K562 (cell line): Measurements from ENCODE around the gene DBNDD2. TPM values are rescaled to one million over a fixed set of nuclear protein-coding genes. Genes with fewer than 3 reads are reported as not detected.

ENCODE experiments used
- ATAC-seq: fragments of 200-7000 bp; cut with Tn5 transposase; 3 replicates; pipeline ENCODE4 v1.9.1; 2020; ENCODE audit warnings: moderate library complexity
- BruUV-seq: library from RNA; stranded (reverse); fragments of 400-500 nt; replicated peaks from 2 replicates; lab custom pipeline; 2021; lab: Mats Ljungman, UMichigan
- CTCF ChIA-PET: fragments of 300-600 bp; formaldehyde crosslinking; extraction: SDS; loops from one replicate; lab custom pipeline; 2021; ENCODE audit warnings: low intra/inter-chr PET ratio; lab: Yijun Ruan, JAX
- POLR2A ChIA-PET: fragments of 300-600, 350-650 bp; sonication (Branson Sonifier 250); formaldehyde crosslinking; extraction: SDS; loops from one replicate; lab custom pipeline; 2021; ENCODE audit warnings: antibody characterized with exemption, inconsistent platforms; lab: Yijun Ruan, JAX
- DNase-seq, 4 experiments: peaks; one replicate each; pipeline versions ENCODE4 v3.0.0 to v3.0.0-alpha.2; 2011 to 2018; ENCODE audit warnings: low spot score in 3 of 4, mixed read lengths in 3 of 4; ENCODE audit errors: extremely low read depth in 1 of 4
- FAIRE-seq: peaks from 2 replicates; lab custom pipeline; 2011; peaks lifted over from hg19 to GRCh38; lab: Jason Lieb, UNC
- H2AFZ ChIP-seq: 2 replicates; pipeline ENCODE4 v1.6.0; 2011; ENCODE audit warnings: low read depth, low read length, control low read depth, inconsistent platforms
- H3K27ac ChIP-seq: fragments of 200-600 bp; 3 replicates; pipeline ENCODE4 v1.8.0; 2011; ENCODE audit warnings: low read depth, mild to moderate bottlenecking, control low read depth, inconsistent platforms, low read length, moderate library complexity, mixed read lengths; ENCODE audit errors: extremely low read depth
- H3K27me3 ChIP-seq, 2 experiments: fragments of 300-600 bp in 1 of 2; 2 replicates in 1 of 2; 3 replicates in 1 of 2; pipeline versions ENCODE4 v1.6.0 to v1.8.0; 2011; ENCODE audit warnings: inconsistent platforms in 2 of 2, low read length in 2 of 2, mild to moderate bottlenecking in 1 of 2, mixed read lengths in 1 of 2, moderate library complexity in 1 of 2; ENCODE audit not compliant: control insufficient read depth in 2 of 2, insufficient read depth in 2 of 2
- H3K36me3 ChIP-seq: fragments of 300-600 bp; 3 replicates; pipeline ENCODE4 v1.8.0; 2011; ENCODE audit warnings: mild to moderate bottlenecking, low read length, inconsistent platforms; ENCODE audit not compliant: control insufficient read depth, insufficient read depth
- H3K4me1 ChIP-seq, 2 experiments: fragments of 200-600 bp in 1 of 2; replicated peaks in 1 of 2; 2 replicates in 1 of 2; 3 replicates in 1 of 2; pipeline versions ENCODE4 v1.5.1 to v1.8.0; 2011; ENCODE audit warnings: inconsistent platforms in 2 of 2, low read length in 2 of 2, mild to moderate bottlenecking in 1 of 2, mixed read lengths in 1 of 2, moderate library complexity in 1 of 2; ENCODE audit not compliant: control insufficient read depth in 2 of 2, insufficient read depth in 2 of 2
- H3K4me2 ChIP-seq: 2 replicates; pipeline ENCODE4 v1.6.1; 2011; ENCODE audit warnings: low read length, control low read depth, inconsistent platforms, mixed read lengths; ENCODE audit not compliant: insufficient read depth
- H3K4me3 ChIP-seq: fragments of 200-600 bp; sonication (generic), shearing (Covaris generic); 2 replicates; pipeline ENCODE4 v1.5.1; 2016; ENCODE audit warnings: control low read depth, inconsistent platforms
- H3K79me2 ChIP-seq: fragments of 200-600 bp; 3 replicates; pipeline ENCODE4 v1.8.0; 2011; ENCODE audit warnings: low read length, inconsistent platforms; ENCODE audit not compliant: control insufficient read depth, insufficient read depth
- H3K9ac ChIP-seq, 2 experiments: 2 replicates each; pipeline versions ENCODE4 v1.6.0 to v1.6.1; 2011; ENCODE audit warnings: low read depth in 2 of 2, low read length in 2 of 2, control low read depth in 1 of 2, inconsistent platforms in 1 of 2, mild to moderate bottlenecking in 1 of 2, mixed read lengths in 1 of 2; ENCODE audit not compliant: insufficient read depth in 1 of 2
- H3K9me1 ChIP-seq: one replicate; pipeline ENCODE4 v1.6.0; 2011; ENCODE audit warnings: inconsistent platforms, mild to moderate bottlenecking, low read length, moderate library complexity; ENCODE audit not compliant: control insufficient read depth, insufficient read depth
- H3K9me3 ChIP-seq: replicated peaks from 2 replicates; pipeline ENCODE4 v1.5.1; 2011; ENCODE audit warnings: low read depth, low read length, inconsistent platforms; ENCODE audit not compliant: control insufficient read depth, insufficient read depth
- H4K20me1 ChIP-seq: replicated peaks from 2 replicates; pipeline ENCODE4 v1.6.1; 2011; ENCODE audit warnings: low read length, inconsistent platforms, mixed read lengths; ENCODE audit not compliant: control insufficient read depth, insufficient read depth
- CEBPB ChIP-seq: fragments of 450-650 bp; IDR thresholded peaks from 2 replicates; pipeline ENCODE4 v1.6.1; 2016; ENCODE audit warnings: missing genetic modification characterization, missing compliant biosample characterization
- COPS2 ChIP-seq: fragments of 450-650 bp; conservative IDR thresholded peaks from 2 replicates; pipeline ENCODE4 v1.6.1; 2016; ENCODE audit warnings: mild to moderate bottlenecking, moderate library complexity
- CREBBP ChIP-seq: IDR thresholded peaks from one replicate; pipeline ENCODE4 v1.6.1; 2012; ENCODE audit warnings: low read depth, mild to moderate bottlenecking, control low read depth, inconsistent platforms, low read length
- EHMT2 ChIP-seq: fragments of 450-650 bp; IDR thresholded peaks from 2 replicates; pipeline ENCODE4 v1.6.1; 2018; ENCODE audit warnings: antibody characterized with exemption
- HDAC3 ChIP-seq: fragments of 450-650 bp; IDR thresholded peaks from 2 replicates; pipeline ENCODE4 v1.6.1; 2018; ENCODE audit warnings: borderline replicate concordance, mild to moderate bottlenecking, moderate library complexity; ENCODE audit not compliant: partially characterized antibody
- HOXB6 ChIP-seq: fragments of 250-450 bp; sonication (Bioruptor Pico); IDR thresholded peaks from 2 replicates; pipeline ENCODE4 v1.5.1; 2022; ENCODE audit warnings: mild to moderate bottlenecking, borderline replicate concordance
- MAFK ChIP-seq: IDR thresholded peaks from 2 replicates; pipeline ENCODE4 v1.6.1; 2011; ENCODE audit warnings: low read length, improper control_type of control experiment
- MTA1 ChIP-seq: fragments of 450-650 bp; IDR thresholded peaks from 2 replicates; pipeline ENCODE4 v1.6.1; 2017; ENCODE audit warnings: borderline replicate concordance
- TCF3 ChIP-seq: sonication (generic); formaldehyde crosslinking; IDR thresholded peaks from 2 replicates; pipeline ENCODE4 v1.4.0; 2020; ENCODE audit warnings: mild to moderate bottlenecking, missing genetic modification reagents
- ZNF431 ChIP-seq: sonication (generic); formaldehyde crosslinking; IDR thresholded peaks from 2 replicates; pipeline ENCODE4 v1.8.0; 2022; ENCODE audit warnings: mild to moderate bottlenecking, missing genetic modification reagents
- ZNF707 ChIP-seq: fragments of 250-450 bp; sonication (Bioruptor Pico); conservative IDR thresholded peaks from 2 replicates; pipeline ENCODE4 v1.8.0; 2022; ENCODE audit warnings: inconsistent platforms, mild to moderate bottlenecking, moderate library complexity
- WGBS: fragments of 100-300 bp; shearing (Covaris generic); methylation state at CpG from one replicate; pipeline ENCODE4 v1.1.6; 2016; ENCODE audit warnings: low coverage, mixed read lengths; ENCODE audit not compliant: insufficient coverage; ENCODE audit errors: missing lambda C conversion rate; 5-methylcytosine and 5-hydroxymethylcytosine counted together
- in situ Hi-C: fragments of 300-500 bp; cut with MboI; formaldehyde crosslinking; loops from 4 replicates; pipeline ENCODE4 v1.15.0; 2018; ENCODE audit warnings: inconsistent platforms, mixed read lengths
- intact Hi-C: fragments of 100-400 bp; cut with micrococcal nuclease; formaldehyde crosslinking; loops from 2 replicates; pipeline ENCODE4 v1.14.2; 2022
- polyA plus RNA-seq, 8 experiments: library from polyadenylated mRNA; depleted of rRNA in 4 of 8; stranded (reverse) in 5 of 8; unstranded in 3 of 8; fragments of >200 nt; fragmentation: Nextera tagmentation in 2 of 8; fragmentation: Illumina TruSeq in 1 of 8; extraction: Ambion mirVana in 2 of 8; extraction: Trizol in 1 of 8; gene quantifications; 2 replicates each; pipeline versions ENCODE4 v1.2.1 to v1.2.3, GENCODE V29; 2011 to 2014; ENCODE audit warnings: inconsistent platforms in 1 of 8, missing spikeins in 1 of 8
- total RNA-seq, 7 experiments: library from RNA; depleted of rRNA in 6 of 7; stranded (reverse); fragments of >200 nt in 6 of 7; fragmentation: Illumina TruSeq in 2 of 7; extraction: Trizol in 2 of 7; gene quantifications; 2 replicates each; pipeline versions ENCODE4 v1.2.1 to v1.2.3, GENCODE V29; 2011 to 2021; ENCODE audit warnings: low replicate concordance in 1 of 7
- TF ChIP-seq, protein P1 (sequence below), 2 experiments: fragments of 250-450 bp in 1 of 2; fragments of 450-650 bp in 1 of 2; sonication (Bioruptor Pico) in 1 of 2; IDR thresholded peaks; 2 replicates each; pipeline versions ENCODE4 v1.6.1 to v1.8.0; 2016 to 2021; ENCODE audit warnings: mild to moderate bottlenecking in 2 of 2, moderate library complexity in 2 of 2, missing compliant biosample characterization in 1 of 2, missing genetic modification characterization in 1 of 2
- TF ChIP-seq, protein P2 (sequence below), 2 experiments: fragments of 450-650 bp; conservative IDR thresholded peaks; 2 replicates each; pipeline ENCODE4 v1.6.1; 2017; ENCODE audit warnings: mild to moderate bottlenecking in 2 of 2, moderate library complexity in 2 of 2

Gene DBNDD2
- total and polyA plus RNA-seq, 9 of the 15 experiments (the other 6 are each of a cell fraction or from before 2014, with no cell fraction given), result 12.8 to 64.0 (median 35.8) TPM

DNA sequence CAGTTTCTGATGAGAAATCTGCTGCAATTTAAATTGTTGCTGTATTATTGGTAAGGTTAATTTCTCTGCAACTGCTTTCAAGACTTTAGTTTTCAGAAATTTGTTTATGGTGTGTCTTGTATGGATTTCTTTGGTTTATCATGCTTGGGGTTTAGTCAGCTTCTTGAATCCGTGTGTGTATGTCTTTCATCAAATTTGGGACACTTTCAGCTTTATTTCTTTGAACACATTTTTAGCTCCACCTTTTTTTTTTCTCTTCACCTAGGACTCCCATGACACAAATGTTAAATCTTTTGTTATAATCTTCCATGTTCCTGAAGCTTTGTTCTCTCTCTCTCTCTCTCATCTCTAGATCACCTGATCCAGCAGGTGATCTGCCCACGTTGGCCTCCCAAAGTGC is 16.5 kb upstream of the DBNDD2 start:
- in situ Hi-C loops, result no loop called here
- H2AFZ ChIP-seq, result no peak overlapping the region
- no peaks in the 10 kb centered on the region for H3K9me1 ChIP-seq
- ChIA-PET CTCF (no interaction called here), POLR2A (interaction anchor here (0.7 to 1.0 kb wide), 3 partner anchors 12 to 1932 kb away, joined by 3 read pairs; no protein-coding TSS in a partner anchor)
- H3K36me3 ChIP-seq, result no peaks in the 10 kb centered on the region
- no peak overlapping the region for H3K27ac ChIP-seq
- no peak overlapping the region for H3K4me2 ChIP-seq
- no TSS peak for BruUV-seq
- FAIRE-seq (no peak), ATAC-seq (no peak), DNase-seq (no peak)
- no peak overlapping the region for H3K4me3 ChIP-seq
- no peaks in the 10 kb centered on the region for H4K20me1 ChIP-seq
- no peaks in the 10 kb centered on the region for H3K27me3 ChIP-seq
- no peaks in the 10 kb centered on the region for H3K9me3 ChIP-seq
- intact Hi-C loops, result no loop called here
- TF ChIP-seq MTA1 (no peak), HDAC3 (no peak), EHMT2 (no peak), MAFK (no peak), TCF3 (CRISPR knock-in tag) (no peak), HOXB6 (CRISPR knock-in tag) (no peak), CREBBP (no peak), ZNF707 (CRISPR knock-in tag) (no peak), ZNF431 (CRISPR knock-in tag) (no peak), CEBPB (no peak), COPS2 (no peak)
- TF ChIP-seq, protein P1, sequence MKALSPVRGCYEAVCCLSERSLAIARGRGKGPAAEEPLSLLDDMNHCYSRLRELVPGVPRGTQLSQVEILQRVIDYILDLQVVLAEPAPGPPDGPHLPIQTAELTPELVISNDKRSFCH (CRISPR knock-in tag; IDR thresholded peaks at IDR 0.05), result no peak
- TF ChIP-seq, protein P1 (tag; IDR thresholded peaks at IDR 0.05), result no peak
- TF ChIP-seq, protein P2, sequence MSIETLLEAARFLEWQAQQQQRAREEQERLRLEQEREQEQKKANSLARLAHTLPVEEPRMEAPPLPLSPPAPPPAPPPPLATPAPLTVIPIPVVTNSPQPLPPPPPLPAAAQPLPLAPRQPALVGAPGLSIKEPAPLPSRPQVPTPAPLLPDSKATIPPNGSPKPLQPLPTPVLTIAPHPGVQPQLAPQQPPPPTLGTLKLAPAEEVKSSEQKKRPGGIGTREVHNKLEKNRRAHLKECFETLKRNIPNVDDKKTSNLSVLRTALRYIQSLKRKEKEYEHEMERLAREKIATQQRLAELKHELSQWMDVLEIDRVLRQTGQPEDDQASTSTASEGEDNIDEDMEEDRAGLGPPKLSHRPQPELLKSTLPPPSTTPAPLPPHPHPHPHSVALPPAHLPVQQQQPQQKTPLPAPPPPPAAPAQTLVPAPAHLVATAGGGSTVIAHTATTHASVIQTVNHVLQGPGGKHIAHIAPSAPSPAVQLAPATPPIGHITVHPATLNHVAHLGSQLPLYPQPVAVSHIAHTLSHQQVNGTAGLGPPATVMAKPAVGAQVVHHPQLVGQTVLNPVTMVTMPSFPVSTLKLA (conservative IDR thresholded peaks at IDR 0.05), result no peak
- peaks cover 0 to 3% of the 10 kb centered on the region in 2 experiments; a peak in 1 of 5 replicates for H3K4me1 ChIP-seq
- no peaks in the 10 kb centered on the region for H3K79me2 ChIP-seq
- WGBS, result 0% methylated on average over 2 of the region's 2 CpGs
- no peak overlapping the region for H3K9ac ChIP-seq
